Karpas-422 (cell line): ENCODE measurements around the gene LPP. TPM values are rescaled to one million over a fixed set of nuclear protein-coding genes. Genes with fewer than 3 reads are reported as not detected.

Experiments
- DNase-seq: peaks from one replicate; pipeline ENCODE4 v3.0.0-alpha.2; 2015
- H2AFZ ChIP-seq: fragments of 200-600 bp; sonication (generic); 2 replicates; pipeline ENCODE4 v1.6.1; 2014; ENCODE audit warnings: antibody characterized with exemption, low read length, mixed read lengths
- H3K27ac ChIP-seq: fragments of 200-600 bp; sonication (generic); 2 replicates; pipeline ENCODE4 v1.5.1; 2014; ENCODE audit warnings: mild to moderate bottlenecking, low read length, moderate library complexity
- H3K27me3 ChIP-seq: fragments of 200-600 bp; sonication (generic); 2 replicates; pipeline ENCODE4 v1.6.1; 2014; ENCODE audit warnings: low read length, mixed read lengths
- H3K36me3 ChIP-seq: fragments of 200-600 bp; sonication (generic); 2 replicates; pipeline ENCODE4 v1.6.1; 2014; ENCODE audit warnings: low read length, mixed read lengths; ENCODE audit not compliant: insufficient read depth
- H3K4me1 ChIP-seq: fragments of 200-600 bp; sonication (generic); 2 replicates; pipeline ENCODE4 v1.6.1; 2014; ENCODE audit warnings: mild to moderate bottlenecking, low read length, mixed read lengths
- H3K4me2 ChIP-seq: fragments of 200-600 bp; sonication (generic); 2 replicates; pipeline ENCODE4 v1.6.1; 2014; ENCODE audit warnings: low read length, low read depth, mild to moderate bottlenecking; ENCODE audit not compliant: poor library complexity, severe bottlenecking
- H3K4me3 ChIP-seq: fragments of 200-600 bp; sonication (generic); 2 replicates; pipeline ENCODE4 v1.5.1; 2014; ENCODE audit warnings: mild to moderate bottlenecking, antibody characterized with exemption, low read length, mixed read lengths
- H3K79me2 ChIP-seq: fragments of 200-600 bp; sonication (generic); 2 replicates; pipeline ENCODE4 v1.6.1; 2014; ENCODE audit warnings: mild to moderate bottlenecking, low read length, mixed read lengths
- H3K9ac ChIP-seq: fragments of 200-600 bp; sonication (generic); 2 replicates; pipeline ENCODE4 v1.6.0; 2014; ENCODE audit warnings: low read length
- H3K9me2 ChIP-seq: fragments of 200-600 bp; sonication (generic), shearing (Covaris generic); replicated peaks from 2 replicates; pipeline ENCODE4 v1.6.0; 2014; ENCODE audit warnings: mild to moderate bottlenecking, low read length, moderate library complexity; ENCODE audit not compliant: insufficient read depth
- H3K9me3 ChIP-seq: fragments of 300-700, 200-600 bp; sonication (generic); 2 replicates; pipeline ENCODE4 v1.6.1; 2014; ENCODE audit warnings: low read length, mixed read lengths
- H4K20me1 ChIP-seq: fragments of 200-600 bp; sonication (generic); 2 replicates; pipeline ENCODE4 v1.6.1; 2014; ENCODE audit warnings: mild to moderate bottlenecking, antibody characterized with exemption, low read length, low read depth; ENCODE audit not compliant: insufficient read depth
- total RNA-seq: library from RNA; depleted of rRNA; stranded (reverse); fragments of >200 nt; shearing (Covaris generic); gene quantifications from 2 replicates; pipeline ENCODE4 v1.2.3, GENCODE V29; 2014; ENCODE audit warnings: low replicate concordance

LPP gene
- total RNA-seq, 1 experiment from 2014 or later, result 88.5 TPM

- Histone ChIP-seq H3K4me3 (no peak overlapping the region), H3K79me2 (no peaks in the 10 kb centered on the region), H4K20me1 (no peaks in the 10 kb centered on the region), H3K27ac (no peak overlapping the region), H3K9ac (no peak overlapping the region), H3K4me2 (no peak overlapping the region), H3K4me1 (no peaks in the 10 kb centered on the region), H3K9me2 (no peaks in the 10 kb centered on the region), H3K9me3 (no peaks in the 10 kb centered on the region), H3K36me3 (no peaks in the 10 kb centered on the region), H3K27me3 (no peaks in the 10 kb centered on the region), H2AFZ (no peak overlapping the region)
- DNase-seq, result no peak
Observed at GRCh38 chr3:188533612-188534357, 379.8 kb downstream of the LPP start.

- Histone ChIP-seq H2AFZ (no peak overlapping the region), H3K4me3 (no peak overlapping the region), H3K4me2 (no peak overlapping the region), H3K27ac (no peak overlapping the region), H3K27me3 (no peaks in the 10 kb centered on the region), H3K36me3 (no peaks in the 10 kb centered on the region), H4K20me1 (no peaks in the 10 kb centered on the region), H3K9ac (no peak overlapping the region), H3K79me2 (no peaks in the 10 kb centered on the region), H3K9me2 (no peaks in the 10 kb centered on the region), H3K4me1 (no peaks in the 10 kb centered on the region), H3K9me3 (no peaks in the 10 kb centered on the region)
- DNase-seq, result no peak
Observed at GRCh38 chr3:188534633-188535032, 380.7 kb downstream of the LPP start.

GRCh38 chr3:188537606-188538005 lies 383.6 kb downstream of the LPP start:
- H2AFZ ChIP-seq, result no peak overlapping the region
- no peak overlapping the region for H3K4me2 ChIP-seq
- no peaks in the 10 kb centered on the region for H3K36me3 ChIP-seq
- H3K27me3 ChIP-seq, result no peaks in the 10 kb centered on the region
- H3K4me3 ChIP-seq, result no peak overlapping the region
- no peaks in the 10 kb centered on the region for H3K4me1 ChIP-seq
- H3K9me2 ChIP-seq, result no peaks in the 10 kb centered on the region
- no peaks in the 10 kb centered on the region for H4K20me1 ChIP-seq
- no peaks in the 10 kb centered on the region for H3K9me3 ChIP-seq
- H3K9ac ChIP-seq, result no peak overlapping the region
- no peak overlapping the region for H3K27ac ChIP-seq
- no peaks in the 10 kb centered on the region for H3K79me2 ChIP-seq
- DNase-seq, result no peak

- Histone ChIP-seq H3K9me2 (no peaks in the 10 kb centered on the region), H2AFZ (no peak overlapping the region), H3K4me1 (no peaks in the 10 kb centered on the region), H3K9me3 (no peaks in the 10 kb centered on the region), H3K9ac (no peak overlapping the region), H3K27me3 (no peaks in the 10 kb centered on the region), H3K27ac (no peak overlapping the region), H3K36me3 (no peaks in the 10 kb centered on the region), H3K4me3 (no peak overlapping the region), H4K20me1 (no peaks in the 10 kb centered on the region), H3K4me2 (no peak overlapping the region), H3K79me2 (no peaks in the 10 kb centered on the region)
- DNase-seq, result no peak
Observed at GRCh38 chr3:188539037-188539436, 385.1 kb downstream of the LPP start.

GRCh38 chr3:188539631-188540194 lies 385.8 kb downstream of the LPP start:
- Histone ChIP-seq H3K79me2 (no peaks in the 10 kb centered on the region), H3K4me3 (no peak overlapping the region), H4K20me1 (no peaks in the 10 kb centered on the region), H3K4me2 (no peak overlapping the region), H3K27ac (no peak overlapping the region), H2AFZ (no peak overlapping the region), H3K4me1 (no peaks in the 10 kb centered on the region), H3K9me2 (no peaks in the 10 kb centered on the region), H3K27me3 (no peaks in the 10 kb centered on the region), H3K36me3 (no peaks in the 10 kb centered on the region), H3K9me3 (no peaks in the 10 kb centered on the region), H3K9ac (no peak overlapping the region)
- no peak for DNase-seq

GRCh38 chr3:188542196-188542595 lies 388.2 kb downstream of the LPP start:
- H4K20me1 ChIP-seq, result no peaks in the 10 kb centered on the region
- H3K4me3 ChIP-seq, result no peak overlapping the region
- H3K36me3 ChIP-seq, result no peaks in the 10 kb centered on the region
- no peak overlapping the region for H3K9ac ChIP-seq
- H3K79me2 ChIP-seq, result no peaks in the 10 kb centered on the region
- no peak overlapping the region for H3K4me2 ChIP-seq
- no peak for DNase-seq
- no peak overlapping the region for H2AFZ ChIP-seq
- H3K4me1 ChIP-seq, result no peaks in the 10 kb centered on the region
- no peaks in the 10 kb centered on the region for H3K9me2 ChIP-seq
- H3K27ac ChIP-seq, result no peak overlapping the region
- H3K27me3 ChIP-seq, result no peaks in the 10 kb centered on the region
- no peaks in the 10 kb centered on the region for H3K9me3 ChIP-seq

- H3K27me3 ChIP-seq, result no peaks in the 10 kb centered on the region
- H3K4me1 ChIP-seq, result no peaks in the 10 kb centered on the region
- no peaks in the 10 kb centered on the region for H4K20me1 ChIP-seq
- H3K9ac ChIP-seq, result no peak overlapping the region
- no peak overlapping the region for H3K4me3 ChIP-seq
- no peak for DNase-seq
- H3K4me2 ChIP-seq, result no peak overlapping the region
- no peak overlapping the region for H2AFZ ChIP-seq
- no peaks in the 10 kb centered on the region for H3K79me2 ChIP-seq
- no peaks in the 10 kb centered on the region for H3K9me3 ChIP-seq
- no peak overlapping the region for H3K27ac ChIP-seq
- no peaks in the 10 kb centered on the region for H3K36me3 ChIP-seq
- H3K9me2 ChIP-seq, result no peaks in the 10 kb centered on the region
Observed at GRCh38 chr3:188544012-188544411, 390.1 kb downstream of the LPP start.

GRCh38 chr3:188546835-188547670 lies 393.1 kb downstream of the LPP start:
- H3K4me1 ChIP-seq, result no peaks in the 10 kb centered on the region
- no peak overlapping the region for H3K27ac ChIP-seq
- no peaks in the 10 kb centered on the region for H3K36me3 ChIP-seq
- no peaks in the 10 kb centered on the region for H3K79me2 ChIP-seq
- no peak overlapping the region for H3K4me2 ChIP-seq
- no peaks in the 10 kb centered on the region for H3K9me3 ChIP-seq
- H3K9me2 ChIP-seq, result no peaks in the 10 kb centered on the region
- DNase-seq, result no peak
- no peak overlapping the region for H3K4me3 ChIP-seq
- H4K20me1 ChIP-seq, result no peaks in the 10 kb centered on the region
- no peak overlapping the region for H3K9ac ChIP-seq
- H3K27me3 ChIP-seq, result no peaks in the 10 kb centered on the region
- no peak overlapping the region for H2AFZ ChIP-seq
